Aortic smooth muscle cell (primary cell): ENCODE measurements around the gene BECN2. TPM values are rescaled to one million over a fixed set of nuclear protein-coding genes. Genes with fewer than 3 reads are reported as not detected.

ENCODE experiments used
- total RNA-seq: library from RNA; depleted of rRNA; stranded (reverse); fragments of >200 nt; gene quantifications from 2 replicates; pipeline ENCODE4 v1.2.3, GENCODE V29; 2014

Gene BECN2
- not detected in 2 replicates for total RNA-seq

GRCh38 chr1:241957692-241958494 lies at the start of gene BECN2:
Gene BECN2 (plus strand): TSS chr1:241957767. CDS start chr1:241957767, 0 bp downstream.

GRCh38 chr1:241999026-241999425 lies 41.5 kb downstream of the BECN2 start, which contains the start of gene MAP1LC3C:
Gene MAP1LC3C (minus strand): TSS chr1:241999098. CDS start chr1:241999008, 90 bp downstream.

Other genes starting within 250 kb of the BECN2 start
- 6.3 and 13.7 TPM in 2 replicates for gene EXO1, start 109.6 kb upstream of the BECN2 start, total RNA-seq
- gene MAP1LC3C, start 41.3 kb downstream of the BECN2 start, total RNA-seq = 0.13 TPM in 1 of 2 replicates, not detected in the other